DMS 273 (cell line): Measurements from ENCODE around the gene ZDHHC12.
A peak's percentile ranks its signal among the peaks of the same experiment; 100 is the strongest.
"Not testable (repeated sequence)": the region's sequence is repeated elsewhere in the genome, so short reads cannot be mapped to it uniquely, and the experiment has no call there.

Source experiments
- DNase-seq: peaks from one replicate; lab custom pipeline; 2025; ENCODE audit not compliant: unreplicated experiment; lab: John Stamatoyannopoulos, UW

Gene ZDHHC12

DNA sequence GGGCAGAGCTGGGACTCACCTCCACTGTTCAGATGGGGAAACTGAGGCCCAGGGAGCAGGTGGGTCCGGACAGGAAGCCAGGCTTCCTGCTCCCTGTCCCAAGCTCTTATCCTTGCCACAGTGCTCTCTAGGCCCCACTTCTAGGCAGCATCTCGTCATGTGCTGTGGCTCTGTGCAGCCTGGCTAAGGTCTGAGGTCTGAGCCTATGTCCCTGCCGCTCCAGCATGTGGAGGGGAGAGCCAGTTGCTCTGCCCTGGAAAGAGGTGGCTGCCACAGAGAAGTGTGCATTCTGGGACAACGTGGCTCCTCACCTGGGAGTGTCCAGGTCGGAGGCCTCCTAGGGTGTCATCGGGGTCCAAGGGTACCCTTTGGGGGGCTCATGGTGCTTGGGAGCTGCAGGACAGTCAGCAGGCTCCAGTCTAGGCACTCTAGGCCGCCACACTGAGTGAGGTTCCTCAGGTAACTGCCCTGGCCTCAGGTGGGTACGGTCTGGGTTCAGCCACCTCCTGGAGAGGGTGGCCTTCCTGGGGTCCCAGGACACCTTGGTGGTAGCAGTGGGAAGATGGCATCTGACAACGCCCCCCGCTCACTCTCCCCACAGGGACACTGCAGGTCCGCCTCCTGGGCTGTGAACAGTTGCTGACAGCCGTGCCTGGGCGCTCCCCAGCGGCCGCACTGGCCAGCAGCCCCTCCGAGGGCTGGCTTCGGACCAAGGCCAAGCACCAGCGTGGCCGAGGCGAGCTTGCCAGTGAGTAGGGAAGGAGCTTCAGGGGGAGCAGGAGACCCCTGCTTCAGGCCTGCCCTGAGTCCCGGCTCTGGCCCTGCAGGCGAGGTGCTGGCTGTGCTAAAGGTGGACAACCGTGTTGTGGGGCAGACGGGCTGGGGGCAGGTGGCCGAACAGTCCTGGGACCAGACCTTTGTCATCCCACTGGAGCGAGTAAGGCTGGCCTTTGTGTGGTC is 11.2 kb downstream of the ZDHHC12 start:
- no peak for DNase-seq

DNA sequence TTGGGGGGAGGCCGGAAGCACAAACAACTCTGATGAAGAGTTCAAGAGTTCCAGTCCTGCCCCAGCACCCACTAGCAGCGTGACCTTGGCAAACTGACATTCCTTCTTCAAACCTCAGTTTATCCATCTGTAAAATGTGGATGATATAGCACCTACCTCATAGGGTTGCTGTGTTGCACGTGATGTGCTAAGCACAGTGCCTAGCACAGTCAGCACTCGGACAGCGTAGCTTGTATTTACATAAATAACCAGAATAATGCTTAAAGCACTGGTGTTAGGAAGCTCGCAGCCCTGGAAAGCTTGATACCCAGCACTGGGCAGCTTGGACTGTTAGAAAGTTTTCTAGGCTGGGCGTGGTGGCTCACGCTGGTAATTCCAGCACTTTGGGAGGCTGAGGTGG is 16.5 kb downstream of the ZDHHC12 start:
- DNase-seq, result no peak

DNA sequence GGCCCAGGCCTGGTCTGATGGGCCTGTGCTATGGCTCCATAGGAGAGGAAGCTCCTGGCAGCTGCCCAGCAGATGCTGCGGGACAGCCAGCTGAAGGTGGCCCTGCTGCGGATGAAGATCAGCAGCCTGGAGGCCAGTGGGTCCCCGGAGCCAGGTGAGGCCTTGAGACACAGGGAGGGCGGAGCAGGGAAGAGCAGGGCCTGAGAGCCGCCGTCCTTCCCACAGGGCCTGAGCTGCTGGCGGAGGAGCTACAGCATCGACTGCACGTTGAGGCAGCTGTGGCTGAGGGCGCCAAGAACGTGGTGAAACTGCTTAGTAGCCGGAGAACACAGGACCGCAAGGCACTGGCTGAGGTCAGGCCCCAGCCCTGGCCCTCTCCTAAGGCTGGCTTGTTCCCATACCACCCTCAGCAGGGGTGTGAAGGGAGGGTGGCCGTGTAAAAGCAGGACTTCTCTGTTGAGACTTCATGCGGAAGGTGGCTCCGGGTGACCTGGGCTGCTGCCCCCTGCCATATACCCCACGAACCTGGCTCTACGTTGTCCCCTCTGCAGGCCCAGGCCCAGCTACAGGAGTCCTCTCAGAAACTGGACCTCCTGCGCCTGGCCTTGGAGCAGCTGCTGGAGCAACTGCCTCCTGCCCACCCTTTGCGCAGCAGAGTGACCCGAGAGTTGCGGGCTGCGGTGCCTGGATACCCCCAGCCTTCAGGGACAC is 17.1 kb downstream of the ZDHHC12 start:
- no peak for DNase-seq

DNA sequence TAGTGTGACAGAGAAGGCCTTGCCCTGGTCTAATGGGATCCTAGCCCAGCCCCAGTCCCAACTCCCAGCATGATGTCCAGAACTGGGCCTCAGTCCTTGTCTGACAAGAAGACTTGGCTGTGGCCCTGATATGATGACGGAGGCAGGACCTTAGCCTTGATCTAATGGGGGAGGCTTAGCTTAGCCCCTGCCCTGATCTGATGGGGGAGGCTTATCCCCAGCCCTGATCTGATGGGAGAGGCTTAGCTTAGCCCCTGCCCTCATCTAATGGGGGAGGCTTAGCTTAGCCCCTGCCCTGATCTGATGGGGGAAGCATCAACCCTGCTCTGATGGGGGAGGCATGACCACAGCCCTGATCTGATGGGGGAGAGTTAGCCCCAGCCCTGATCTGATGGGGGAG is 17.9 kb downstream of the ZDHHC12 start:
- DNase-seq, result no peak

DNA sequence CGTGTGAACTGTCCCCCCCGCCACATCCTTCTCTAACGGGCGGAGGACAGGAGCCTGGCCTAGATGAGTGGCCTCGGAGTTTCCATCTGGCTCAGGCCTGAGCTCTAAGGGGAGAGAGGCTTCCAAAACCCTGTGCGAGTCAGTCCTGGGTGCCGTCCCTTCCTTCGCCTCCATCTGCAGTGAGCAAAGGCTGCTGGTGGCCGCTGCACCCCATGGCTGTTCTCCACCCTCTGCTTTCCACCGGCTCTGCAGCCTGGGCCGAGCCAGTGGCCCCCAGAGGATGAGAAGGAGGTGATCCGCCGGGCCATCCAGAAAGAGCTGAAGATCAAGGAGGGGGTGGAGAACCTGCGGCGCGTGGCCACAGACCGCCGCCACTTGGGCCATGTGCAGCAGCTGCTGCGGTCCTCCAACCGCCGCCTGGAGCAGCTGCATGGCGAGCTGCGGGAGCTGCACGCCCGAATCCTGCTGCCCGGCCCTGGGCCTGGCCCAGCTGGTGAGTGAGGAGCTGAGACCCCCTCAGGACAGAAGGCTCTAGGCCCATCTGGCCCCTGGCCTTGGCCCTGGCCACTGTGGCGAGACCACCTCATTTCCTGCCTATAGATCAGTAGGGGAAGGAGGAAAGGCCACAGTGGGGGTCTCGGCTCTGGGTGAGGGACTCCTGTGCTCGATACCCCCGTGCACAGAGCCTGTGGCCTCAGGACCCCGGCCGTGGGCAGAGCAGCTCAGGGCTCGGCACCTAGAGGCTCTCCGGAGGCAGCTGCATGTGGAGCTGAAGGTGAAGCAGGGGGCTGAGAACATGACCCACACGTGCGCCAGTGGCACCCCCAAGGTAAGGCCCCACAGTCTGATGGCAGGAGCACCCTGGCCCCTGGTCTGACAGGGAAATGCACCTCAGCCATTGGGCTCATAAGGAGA is 18.6 kb downstream of the ZDHHC12 start:
- no peak for DNase-seq

DNA sequence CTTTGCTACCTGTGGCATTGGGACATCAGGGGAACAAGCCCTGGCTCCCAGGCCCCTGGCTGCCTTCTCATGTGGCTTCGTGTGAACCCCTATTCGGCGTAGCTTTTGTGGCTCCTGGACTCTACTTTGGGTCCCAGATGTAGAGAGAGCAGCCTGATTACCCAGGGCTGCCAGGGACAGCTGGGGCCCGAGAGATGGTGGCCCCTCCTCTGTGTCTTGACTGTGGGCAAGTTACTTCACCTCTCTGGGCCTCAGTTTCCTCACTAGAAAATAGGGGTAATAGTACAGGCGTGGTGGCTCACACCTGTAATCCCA is 19.6 kb downstream of the ZDHHC12 start:
- DNase-seq, result no peak

DNA sequence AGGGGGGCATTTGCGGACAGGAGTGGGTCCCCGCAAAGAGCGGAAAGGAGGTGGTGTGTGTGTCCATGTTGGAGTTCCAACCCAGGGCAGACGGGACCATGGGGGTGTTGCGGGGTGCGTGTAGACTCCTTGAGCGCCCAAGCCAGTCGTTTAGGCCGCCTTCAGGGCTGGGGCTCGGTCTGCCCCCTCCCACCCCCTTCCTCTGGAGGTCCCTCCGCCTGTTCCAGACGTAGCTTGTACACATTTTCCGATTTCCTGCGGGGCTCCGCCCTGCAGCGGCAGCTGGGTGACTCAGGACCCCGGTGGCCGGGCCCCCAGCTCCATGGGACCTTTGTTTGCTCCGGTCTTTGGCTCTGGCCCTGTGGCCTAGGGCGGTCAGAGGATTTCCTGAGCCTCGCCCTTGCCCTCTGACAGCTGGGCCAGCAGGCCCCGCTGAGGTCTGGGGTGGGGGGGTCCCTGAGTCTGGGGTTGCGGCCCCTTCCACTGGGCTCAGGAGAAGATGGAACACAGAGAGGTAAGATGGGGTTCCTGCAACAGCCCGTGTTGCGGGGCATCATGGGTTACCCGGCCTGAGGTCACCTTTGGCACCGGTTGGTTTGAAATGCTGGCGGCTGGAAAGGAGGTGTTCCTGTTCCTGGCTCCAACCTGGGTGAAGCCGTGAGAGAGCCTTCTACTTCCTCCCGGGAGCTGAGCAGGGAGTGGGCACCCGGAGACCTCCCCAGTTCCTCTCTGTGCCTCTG is 20.1 kb downstream of the ZDHHC12 start:
- no peak for DNase-seq

DNA sequence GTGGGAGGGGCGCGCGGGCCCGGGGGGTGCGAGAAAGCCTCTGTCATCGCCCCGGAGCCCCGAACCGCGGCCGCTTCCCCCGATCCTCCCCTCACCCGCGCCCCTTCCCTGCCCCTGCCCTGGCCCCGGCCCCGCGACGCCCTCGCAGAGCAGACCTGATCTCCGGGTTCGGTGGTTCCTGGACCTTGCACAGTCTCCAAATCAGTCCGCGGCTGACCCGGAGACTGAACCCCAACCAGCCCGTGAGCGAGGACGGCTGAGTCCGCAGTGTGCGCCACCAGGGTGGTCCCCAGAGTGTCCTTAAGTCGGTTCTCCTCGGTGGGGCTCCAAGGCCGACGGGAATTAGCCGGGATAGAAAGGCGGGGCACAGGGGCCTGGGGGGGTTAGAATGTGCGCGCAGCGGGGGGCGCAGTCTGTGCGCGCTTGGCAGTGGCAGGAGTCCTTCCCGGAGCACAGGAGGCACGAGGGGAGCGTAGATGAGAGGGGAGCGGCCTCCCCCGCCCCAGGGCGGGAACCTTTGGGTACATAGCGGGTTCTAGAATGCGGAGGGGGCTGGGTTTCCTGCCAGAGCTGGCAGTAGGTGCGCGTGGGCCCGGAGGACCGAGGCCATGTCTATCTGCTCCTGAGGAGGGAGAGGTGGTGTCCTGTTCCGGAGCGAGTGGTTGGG is 20.8 kb downstream of the ZDHHC12 start:
- DNase-seq, result no peak

DNA sequence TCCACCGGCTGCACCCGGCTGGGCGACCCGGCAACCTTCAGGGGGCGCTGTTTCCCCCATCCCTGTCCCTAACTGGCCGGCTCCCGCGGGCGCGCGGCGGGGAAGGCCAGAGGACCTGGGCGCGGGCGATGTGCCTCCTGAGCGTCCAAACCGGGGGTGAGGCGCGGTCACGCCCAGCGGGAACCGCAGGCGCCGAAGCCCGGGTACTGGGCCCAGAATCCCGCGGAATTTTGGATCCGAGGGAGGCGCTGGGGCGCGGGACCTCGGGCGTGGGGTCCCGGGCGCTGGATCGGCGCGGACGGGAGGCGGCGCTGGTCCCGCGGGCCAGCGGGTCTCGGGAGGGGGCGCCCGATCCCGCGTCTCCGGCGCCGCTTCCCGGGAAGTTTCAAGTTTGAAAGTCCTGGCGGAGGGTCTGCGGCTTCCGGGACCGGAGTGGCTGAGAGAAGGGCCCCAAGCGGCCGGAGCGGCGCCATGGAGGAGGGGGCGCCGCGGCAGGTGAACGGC is 21.4 kb downstream of the ZDHHC12 start, which contains the start of gene PKN3:
TSS of gene PKN3 (plus strand) at position 59 of the 504 bp plus-strand sequence. CDS start at position 472, 413 bp downstream.
- DNase-seq, result peak; percentile 94

DNA sequence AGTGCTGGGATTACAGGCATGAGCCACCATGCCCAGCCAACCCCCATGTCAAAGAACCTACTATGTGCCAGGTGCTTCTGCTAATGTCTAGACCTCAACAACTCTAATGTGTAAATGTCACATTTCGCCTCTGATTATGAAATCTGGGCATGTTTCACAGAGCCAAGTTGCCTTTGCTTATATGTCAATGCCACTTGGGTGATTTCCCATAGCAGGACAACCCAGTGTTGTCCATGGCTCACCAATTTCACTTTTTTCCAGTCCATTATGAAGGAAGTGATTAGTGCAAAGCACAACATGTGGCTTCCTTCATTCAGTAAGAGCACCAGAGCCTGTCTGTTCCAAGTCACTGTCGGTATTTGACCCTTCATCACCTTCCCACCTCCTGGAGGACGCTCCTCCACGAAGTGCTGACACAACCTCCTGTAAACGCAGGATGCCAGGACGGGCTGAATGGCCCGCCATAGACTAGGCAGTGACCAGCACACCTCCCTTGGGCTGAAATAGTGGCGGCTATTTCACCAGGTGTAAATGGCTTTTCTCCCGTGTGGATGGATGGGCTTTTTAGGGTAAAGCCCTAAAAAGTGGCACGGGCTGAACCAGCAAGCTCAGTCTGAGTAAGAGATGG is 22.6 kb downstream of the ZDHHC12 start:
- no peak for DNase-seq

DNA sequence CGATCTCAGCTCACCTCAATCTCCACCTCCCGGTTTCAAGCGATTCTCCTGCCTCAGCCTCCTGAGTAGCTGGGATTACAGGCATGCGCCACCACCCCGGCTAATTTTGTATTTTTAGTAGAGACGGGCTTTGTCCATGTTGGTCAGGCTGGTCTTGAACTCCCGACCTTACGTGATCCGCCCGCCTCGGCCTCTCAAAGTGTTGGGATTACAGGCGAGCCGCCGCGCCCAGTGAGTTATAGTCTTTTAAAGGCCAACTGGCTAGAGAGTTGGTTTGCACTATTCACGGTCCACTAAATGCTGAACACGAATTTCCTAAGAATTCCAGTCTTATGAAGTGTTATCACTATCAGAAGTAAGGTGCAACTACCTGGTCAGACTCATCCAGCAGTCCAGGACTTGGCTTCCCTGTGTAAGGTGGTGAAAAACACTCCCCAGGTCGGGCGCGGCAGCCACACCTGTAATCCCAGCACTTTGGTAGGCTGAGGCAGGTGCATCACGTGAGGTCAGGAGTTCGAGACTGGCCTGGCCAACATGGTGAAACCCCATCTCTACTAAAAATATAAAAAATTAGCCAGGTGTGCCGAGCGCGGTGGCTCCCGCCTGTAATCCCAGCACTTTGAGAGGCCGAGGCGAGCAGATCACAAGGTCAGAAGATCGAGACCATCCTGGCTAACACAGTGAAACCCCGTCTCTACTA is 24.7 kb downstream of the ZDHHC12 start:
- DNase-seq, result not testable (repeated sequence)

DNA sequence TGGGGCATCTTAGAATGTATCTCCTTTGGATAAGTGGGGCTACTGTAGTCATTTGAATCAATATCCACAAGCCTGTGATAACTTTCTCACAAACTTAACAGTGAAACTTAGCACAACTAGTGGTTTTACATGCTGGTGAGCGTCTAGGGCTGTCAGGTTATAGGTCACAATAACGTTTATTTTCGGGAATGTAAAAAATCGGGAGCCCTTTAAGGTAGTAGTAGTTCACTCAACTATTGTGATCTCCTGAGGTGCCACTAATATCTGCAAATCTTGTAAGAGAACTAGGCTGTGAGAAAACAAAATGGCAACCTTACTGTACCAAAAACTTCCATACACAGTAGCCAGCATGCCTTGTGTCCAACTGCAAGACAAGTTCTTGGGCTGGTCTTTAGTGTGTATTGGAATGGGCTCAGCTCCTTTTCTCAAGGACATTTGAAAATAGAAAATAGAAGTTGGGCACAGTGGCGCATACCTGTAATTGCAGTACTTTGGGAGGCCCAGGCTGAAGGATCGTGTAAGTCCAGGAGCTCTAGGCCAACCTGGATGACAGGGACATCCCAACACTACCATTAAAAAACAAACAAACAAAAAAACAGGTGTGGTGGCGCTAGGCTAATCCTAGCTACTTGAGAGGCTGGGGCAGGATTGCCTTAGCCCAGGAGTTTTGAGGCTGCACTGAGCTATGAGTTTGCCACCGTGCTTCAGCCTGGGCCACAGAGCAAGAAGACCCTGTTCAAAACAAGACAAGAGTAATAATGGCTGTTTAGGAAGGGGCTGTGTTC is 26.8 kb downstream of the ZDHHC12 start:
- no peak for DNase-seq

DNA sequence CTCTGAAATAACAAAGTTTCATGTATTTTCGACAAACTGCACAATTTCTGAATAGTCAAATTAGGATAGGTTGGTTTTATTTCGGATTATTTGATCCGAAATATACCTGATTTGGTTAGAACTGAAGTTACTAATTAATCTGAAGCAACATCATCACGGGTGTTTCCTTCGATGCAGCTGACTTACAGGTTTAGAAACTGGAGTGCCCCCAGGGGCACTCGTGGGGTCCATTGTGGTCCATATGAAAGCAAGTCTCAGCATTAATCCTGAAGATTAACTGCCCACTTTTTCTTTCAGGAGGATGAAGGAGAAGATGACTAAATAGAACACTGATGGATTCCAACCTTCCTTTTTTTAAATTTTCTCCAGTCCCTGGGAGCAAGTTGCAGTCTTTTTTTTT is 29.6 kb downstream of the ZDHHC12 start:
- DNase-seq, result no peak

DNA sequence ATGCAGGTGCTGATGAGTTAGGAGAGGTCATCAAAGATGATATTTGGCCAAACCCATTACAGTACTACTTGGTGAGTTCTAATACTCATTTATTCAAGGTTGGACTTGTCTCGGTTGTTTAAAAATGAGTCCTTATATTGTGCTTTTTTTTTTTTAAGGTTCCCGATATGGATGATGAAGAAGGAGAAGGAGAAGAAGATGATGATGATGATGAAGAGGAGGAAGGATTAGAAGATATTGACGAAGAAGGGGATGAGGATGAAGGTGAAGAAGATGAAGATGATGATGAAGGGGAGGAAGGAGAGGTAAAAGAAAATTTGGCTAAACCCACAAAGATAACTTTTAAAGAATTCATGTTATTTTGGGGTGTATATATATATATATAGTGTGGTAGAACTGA is 30.2 kb downstream of the ZDHHC12 start:
- not testable (repeated sequence) for DNase-seq

DNA sequence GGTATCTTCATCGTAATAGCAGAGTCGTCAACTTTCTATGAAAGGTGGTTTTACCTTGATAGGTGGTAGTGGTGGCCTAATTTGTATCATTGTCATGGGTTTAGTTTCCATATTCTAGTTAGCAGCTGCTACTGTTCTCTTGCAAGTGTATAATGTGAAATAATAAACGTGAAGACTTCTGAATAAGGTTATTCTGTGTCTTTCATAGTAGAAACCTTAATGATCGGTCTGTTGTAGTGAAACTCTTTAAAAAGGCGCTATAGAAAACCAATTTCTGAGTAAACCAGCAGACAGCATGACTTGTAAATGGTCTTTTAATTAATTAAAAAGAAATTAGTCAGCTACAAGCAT is 33.3 kb downstream of the ZDHHC12 start:
- no peak for DNase-seq

DNA sequence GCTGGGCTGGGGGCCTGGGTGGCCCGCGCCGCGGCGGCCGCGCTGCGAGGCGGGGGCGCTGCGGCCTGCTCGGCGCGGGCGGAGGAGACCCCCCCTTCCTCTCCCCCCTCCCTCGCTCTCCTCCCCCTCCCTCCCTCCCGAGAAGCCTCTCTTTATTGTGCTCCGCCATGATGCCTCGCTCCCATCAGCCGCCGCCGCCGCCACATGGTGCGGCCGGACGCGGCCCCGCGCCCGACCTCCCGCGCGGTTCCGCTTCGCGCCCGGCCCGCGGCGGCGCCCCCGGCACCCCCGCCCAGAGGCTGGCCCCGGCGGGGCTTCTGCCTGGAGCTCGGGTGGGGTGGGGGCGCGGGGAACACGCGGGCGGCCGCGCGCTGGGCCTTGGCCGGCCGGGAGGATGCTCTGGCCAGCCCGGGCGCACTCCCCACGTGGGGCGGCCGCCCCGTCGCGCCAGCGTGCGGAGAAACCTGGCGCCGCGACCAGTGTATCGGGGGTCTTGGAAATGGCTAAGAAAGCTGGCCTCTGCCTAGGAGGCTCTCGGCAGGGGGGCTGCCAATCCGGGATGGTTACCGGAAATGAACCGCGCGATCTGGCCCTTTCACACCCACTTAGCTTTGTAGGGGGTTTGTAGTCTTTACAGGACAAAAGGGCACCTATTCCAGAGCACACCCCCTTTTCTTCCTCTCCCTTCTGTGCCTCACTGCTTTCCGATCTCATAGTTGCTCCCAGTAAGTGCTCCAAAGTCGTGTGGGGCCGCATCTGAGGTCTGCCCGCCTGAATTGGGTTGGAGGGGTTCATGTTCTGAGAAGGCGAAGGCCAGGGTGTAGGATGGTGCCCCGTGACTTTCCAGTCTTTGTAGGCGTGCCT is 33.9 kb downstream of the ZDHHC12 start:
- peak; percentile 70 for DNase-seq

DNA sequence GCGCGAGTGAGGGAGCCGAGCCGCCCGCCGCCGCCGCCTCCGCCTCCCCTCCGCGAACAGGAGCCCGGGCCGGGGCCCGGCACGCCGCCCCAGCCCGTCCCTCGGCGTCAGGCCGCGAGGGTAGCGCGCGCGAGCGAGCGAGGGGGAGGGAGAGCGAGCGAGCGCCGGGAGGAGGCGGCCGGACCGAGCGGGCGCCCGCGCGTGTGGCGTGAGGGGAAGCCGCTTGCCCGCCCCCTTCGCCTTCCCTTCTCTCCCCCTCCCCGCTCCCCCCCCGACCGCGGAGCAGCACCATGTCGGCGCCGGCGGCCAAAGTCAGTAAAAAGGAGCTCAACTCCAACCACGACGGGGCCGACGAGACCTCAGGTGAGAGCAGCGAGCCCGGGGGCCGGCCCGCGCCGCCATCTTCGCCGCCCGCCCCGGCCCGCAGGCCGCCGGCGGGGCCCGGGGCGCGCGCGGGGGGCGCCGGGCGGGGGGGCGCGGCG is 34.6 kb downstream of the ZDHHC12 start:
- DNase-seq, result no peak
